ENCODE data around the gene NT5C2.

DNA sequence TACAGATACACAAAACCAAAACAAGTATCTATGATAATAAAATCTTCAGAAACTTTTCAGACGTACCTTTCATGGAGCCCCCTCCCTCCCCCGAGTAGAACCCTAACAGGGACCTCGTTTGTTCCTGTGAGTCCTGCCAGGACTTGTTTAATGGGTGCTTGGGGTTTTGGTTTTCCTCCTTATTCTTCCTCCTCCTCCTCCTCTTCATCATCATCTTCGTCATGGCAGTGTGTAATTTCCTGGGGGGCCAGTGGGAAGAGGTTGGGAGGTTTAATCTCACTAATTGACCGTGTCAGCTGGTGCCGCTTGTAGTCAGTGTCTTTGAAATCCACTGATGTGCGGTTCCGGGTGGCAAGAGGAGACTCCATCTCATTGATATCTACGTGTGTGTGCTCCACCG lies 103.6 kb downstream of the NT5C2 start:
- TF ChIP-seq, protein P1, sequence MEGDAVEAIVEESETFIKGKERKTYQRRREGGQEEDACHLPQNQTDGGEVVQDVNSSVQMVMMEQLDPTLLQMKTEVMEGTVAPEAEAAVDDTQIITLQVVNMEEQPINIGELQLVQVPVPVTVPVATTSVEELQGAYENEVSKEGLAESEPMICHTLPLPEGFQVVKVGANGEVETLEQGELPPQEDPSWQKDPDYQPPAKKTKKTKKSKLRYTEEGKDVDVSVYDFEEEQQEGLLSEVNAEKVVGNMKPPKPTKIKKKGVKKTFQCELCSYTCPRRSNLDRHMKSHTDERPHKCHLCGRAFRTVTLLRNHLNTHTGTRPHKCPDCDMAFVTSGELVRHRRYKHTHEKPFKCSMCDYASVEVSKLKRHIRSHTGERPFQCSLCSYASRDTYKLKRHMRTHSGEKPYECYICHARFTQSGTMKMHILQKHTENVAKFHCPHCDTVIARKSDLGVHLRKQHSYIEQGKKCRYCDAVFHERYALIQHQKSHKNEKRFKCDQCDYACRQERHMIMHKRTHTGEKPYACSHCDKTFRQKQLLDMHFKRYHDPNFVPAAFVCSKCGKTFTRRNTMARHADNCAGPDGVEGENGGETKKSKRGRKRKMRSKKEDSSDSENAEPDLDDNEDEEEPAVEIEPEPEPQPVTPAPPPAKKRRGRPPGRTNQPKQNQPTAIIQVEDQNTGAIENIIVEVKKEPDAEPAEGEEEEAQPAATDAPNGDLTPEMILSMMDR (IDR thresholded peaks at IDR 0.05): no peak
- no peak for TF ChIP-seq POLR2A (IDR thresholded peaks at IDR 0.05)
